PC-3 (cell line): ENCODE measurements around the gene USP53. TPM values are rescaled to one million over a fixed set of nuclear protein-coding genes. Genes with fewer than 3 reads are reported as not detected.
A peak's percentile ranks its signal among the peaks of the same experiment; 100 is the strongest.
"Not testable (repeated sequence)": the region's sequence is repeated elsewhere in the genome, so short reads cannot be mapped to it uniquely, and the experiment has no call there.

Experiments
- ATAC-seq: fragments of 200-7000 bp; cut with Tn5 transposase; 2 replicates; pipeline ENCODE4 v1.9.1; 2020; ENCODE audit warnings: mild to moderate bottlenecking, moderate library complexity
- BruUV-seq: library from RNA; stranded (reverse); fragments of 400-500 nt; replicated peaks from 2 replicates; lab custom pipeline; 2021; lab: Mats Ljungman, UMichigan
- CTCF ChIA-PET: fragments of 300-600 bp; sonication (Branson Sonifier 250); formaldehyde crosslinking; loops from one replicate; lab custom pipeline; 2022; ENCODE audit warnings: antibody characterized with exemption; lab: Charles Lee
- POLR2A ChIA-PET: fragments of 300-600 bp; sonication (Branson Sonifier 250); formaldehyde crosslinking; loops from one replicate; lab custom pipeline; 2022; ENCODE audit warnings: antibody characterized with exemption; ENCODE audit not compliant: unreplicated experiment; lab: Charles Lee
- DNase-seq: peaks from one replicate; pipeline ENCODE4 v3.0.0-alpha.2; 2015
- H2AFZ ChIP-seq: fragments of 300-600 bp; sonication (generic); 2 replicates; pipeline ENCODE4 v1.6.0; 2016; ENCODE audit warnings: antibody characterized with exemption, low read length
- H3F3A ChIP-seq: fragments of 300-600 bp; sonication (generic); one replicate; pipeline ENCODE4 v1.6.0; 2017; ENCODE audit warnings: antibody characterized with exemption, low read length, control low read depth, mild to moderate bottlenecking; ENCODE audit not compliant: unreplicated experiment
- H3K27ac ChIP-seq: fragments of 300-600 bp; sonication (generic); 2 replicates; pipeline ENCODE4 v1.5.1; 2016; ENCODE audit warnings: mild to moderate bottlenecking, low read length
- H3K27me3 ChIP-seq: fragments of 300-600 bp; sonication (generic); 2 replicates; pipeline ENCODE4 v1.6.1; 2016; ENCODE audit warnings: low read length, mixed read lengths
- H3K36me3 ChIP-seq: fragments of 300-600 bp; sonication (generic); 2 replicates; pipeline ENCODE4 v1.6.1; 2016; ENCODE audit warnings: low read depth, mixed run types, low read length, mixed read lengths
- H3K4me1 ChIP-seq: fragments of 300-600 bp; sonication (generic); 2 replicates; pipeline ENCODE4 v1.5.1; 2016; ENCODE audit warnings: low read length; ENCODE audit not compliant: insufficient read depth
- H3K4me2 ChIP-seq: fragments of 300-600 bp; sonication (generic); 2 replicates; pipeline ENCODE4 v1.6.0; 2016; ENCODE audit warnings: low read length
- H3K4me3 ChIP-seq: fragments of 300-600 bp; sonication (generic); 2 replicates; pipeline ENCODE4 v1.5.1; 2016; ENCODE audit warnings: mild to moderate bottlenecking, low read length, mixed read lengths
- H3K79me2 ChIP-seq: fragments of 300-600 bp; sonication (generic); 2 replicates; pipeline ENCODE4 v1.6.1; 2017; ENCODE audit warnings: low read length, mixed read lengths
- H3K9ac ChIP-seq: fragments of 300-600 bp; sonication (generic); 2 replicates; pipeline ENCODE4 v1.6.0; 2016; ENCODE audit warnings: mild to moderate bottlenecking, low read length
- H3K9me2 ChIP-seq: fragments of 300-600 bp; sonication (generic); replicated peaks from 2 replicates; pipeline ENCODE4 v1.6.1; 2016; ENCODE audit warnings: mixed run types, low read length, mixed read lengths
- H3K9me3 ChIP-seq: fragments of 300-600 bp; sonication (generic); 2 replicates; pipeline ENCODE4 v1.6.1; 2016; ENCODE audit warnings: low read length, mixed read lengths
- H4K20me1 ChIP-seq: fragments of 300-600 bp; sonication (generic); 2 replicates; pipeline ENCODE4 v1.6.1; 2016; ENCODE audit warnings: low read length, mixed read lengths
- CTCF ChIP-seq: fragments of 300-600 bp; sonication (generic); conservative IDR thresholded peaks from 2 replicates; pipeline ENCODE4 v1.5.1; 2017; ENCODE audit warnings: antibody characterized with exemption, low read depth, mild to moderate bottlenecking, low read length
- EZH2 ChIP-seq: fragments of 300-600 bp; sonication (generic); IDR thresholded peaks from one replicate; pipeline ENCODE4 v1.6.1; 2017; ENCODE audit warnings: antibody characterized with exemption, mild to moderate bottlenecking, low read length; ENCODE audit not compliant: unreplicated experiment
- EZH2phosphoT487 ChIP-seq: fragments of 300-600 bp; sonication (generic); IDR thresholded peaks from 2 replicates; pipeline ENCODE4 v1.6.1; 2018; ENCODE audit warnings: mild to moderate bottlenecking, antibody characterized with exemption, low read length, borderline replicate concordance
- intact Hi-C: fragments of 100-400 bp; cut with micrococcal nuclease; formaldehyde crosslinking; loops from 2 replicates; pipeline ENCODE4 v1.9.0; 2023
- total RNA-seq: library from RNA; depleted of rRNA; stranded (reverse); fragments of >200 nt; gene quantifications from 2 replicates; pipeline ENCODE4 v1.2.3, GENCODE V29; 2014

Gene USP53
- total RNA-seq, 1 experiment from 2014 or later = 8.7 TPM

GRCh38 chr4:119170195-119170594 lies 42.3 kb upstream of the USP53 start:
- H3F3A ChIP-seq = no peaks in the 10 kb centered on the region
- ATAC-seq = no peak
- peaks cover 9% of the 10 kb centered on the region; the same call in 1 of the 2 replicates for H3K4me1 ChIP-seq
- no peak for DNase-seq
- no peaks in the 10 kb centered on the region for H3K9me3 ChIP-seq
- intact Hi-C loops = no loop called here
- no peaks in the 10 kb centered on the region for H4K20me1 ChIP-seq
- H3K9ac ChIP-seq = no peak overlapping the region
- no peak overlapping the region for H3K27ac ChIP-seq
- no peaks in the 10 kb centered on the region for H3K27me3 ChIP-seq
- no peak overlapping the region for H3K4me2 ChIP-seq
- no peak overlapping the region for H3K4me3 ChIP-seq
- no TSS peak for BruUV-seq
- ChIA-PET CTCF (no interaction called here), POLR2A (no interaction called here)
- TF ChIP-seq CTCF (no peak), EZH2phosphoT487 (no peak), EZH2 (no peak)
- H3K9me2 ChIP-seq = no peaks in the 10 kb centered on the region
- H3K36me3 ChIP-seq = no peaks in the 10 kb centered on the region
- H3K79me2 ChIP-seq = no peaks in the 10 kb centered on the region
- no peak overlapping the region for H2AFZ ChIP-seq

GRCh38 chr4:119172223-119172622 lies 40.3 kb upstream of the USP53 start:
- no peaks in the 10 kb centered on the region for H3K9me2 ChIP-seq
- H3K27me3 ChIP-seq = no peaks in the 10 kb centered on the region
- 0 out of 2 replicates have a peak overlapping the region, but pooled peaks have one; percentile 16 for H2AFZ ChIP-seq
- POLR2A ChIA-PET = no interaction called here
- no peak overlapping the region for H3K4me3 ChIP-seq
- peaks cover 9% of the 10 kb centered on the region; the same call in 1 of the 2 replicates for H3K4me1 ChIP-seq
- intact Hi-C loops = no loop called here
- ATAC-seq (no peak), DNase-seq (peak; percentile 15)
- no peaks in the 10 kb centered on the region for H3K36me3 ChIP-seq
- no peaks in the 10 kb centered on the region for H3F3A ChIP-seq
- H3K9ac ChIP-seq = no peak overlapping the region
- no peaks in the 10 kb centered on the region for H3K9me3 ChIP-seq
- H3K79me2 ChIP-seq = no peaks in the 10 kb centered on the region
- no TSS peak for BruUV-seq
- CTCF ChIA-PET = no interaction called here
- no peak overlapping the region for H3K27ac ChIP-seq
- no peak overlapping the region; the same call in 1 of the 2 replicates for H3K4me2 ChIP-seq
- no peaks in the 10 kb centered on the region for H4K20me1 ChIP-seq
- TF ChIP-seq EZH2 (no peak), EZH2phosphoT487 (no peak), CTCF (no peak)

GRCh38 chr4:119173729-119174361 lies 38.7 kb upstream of the USP53 start:
- H2AFZ ChIP-seq, H3K4me1 ChIP-seq, H3K9me2 ChIP-seq, H3K9ac ChIP-seq, POLR2A ChIA-PET, H3K36me3 ChIP-seq, DNase-seq, H3F3A ChIP-seq, H3K79me2 ChIP-seq, H3K4me2 ChIP-seq, H3K9me3 ChIP-seq, H3K27me3 ChIP-seq, BruUV-seq, H4K20me1 ChIP-seq, ATAC-seq, intact Hi-C loops, H3K4me3 ChIP-seq, H3K27ac ChIP-seq, CTCF ChIA-PET: not testable (repeated sequence)
